SH-SY5Y (cell line): ENCODE data around the gene COL19A1.

ENCODE experiments used
- GATA2 ChIP-seq: IDR thresholded peaks from 2 replicates; pipeline ENCODE4 v1.6.1; 2011; ENCODE audit warnings: mild to moderate bottlenecking, low read depth, low read length
- GATA3 ChIP-seq: IDR thresholded peaks from 2 replicates; pipeline ENCODE4 v1.6.1; 2011; ENCODE audit warnings: low read depth, mild to moderate bottlenecking, low read length, moderate library complexity

- TF ChIP-seq GATA3 (no peak), GATA2 (no peak)
These were observed 22.3 kb downstream of the COL19A1 start for GRCh38 chr6:69888482-69889233.
